A549 (cell line): ENCODE data around the gene GFM2.

ENCODE experiments used
- CHD2 ChIP-seq: fragments of 150-350 bp; IDR thresholded peaks from 2 replicates; pipeline ENCODE4 v1.6.1; 2014; ENCODE audit warnings: low read length; ENCODE audit not compliant: partially characterized antibody
- CTCF ChIP-seq: fragments of >200 bp; sonication (Bioruptor Twin); formaldehyde crosslinking; IDR thresholded peaks from 3 replicates; pipeline ENCODE4 v1.5.1; 2016
- PHF8 ChIP-seq: fragments of 200-600 bp; sonication (generic); IDR thresholded peaks from 2 replicates; pipeline ENCODE4 v1.6.1; 2016; ENCODE audit warnings: low read depth, mild to moderate bottlenecking, antibody characterized with exemption, moderate library complexity, borderline replicate concordance
- RAD21 ChIP-seq, 2 experiments: fragments of >200 bp in 1 of 2; sonication (Bioruptor Twin) in 1 of 2; formaldehyde crosslinking in 1 of 2; IDR thresholded peaks in 1 of 2; conservative IDR thresholded peaks in 1 of 2; 2 replicates in 1 of 2; 3 replicates in 1 of 2; pipeline ENCODE4 v1.6.1; 2012 to 2018; ENCODE audit warnings: inconsistent platforms in 1 of 2
- ZNF302 ChIP-seq: fragments of 250-450 bp; sonication (Bioruptor Pico); IDR thresholded peaks from 2 replicates; pipeline ENCODE4 v1.9.0; 2021; ENCODE audit warnings: inconsistent platforms, mild to moderate bottlenecking, moderate library complexity

GRCh38 chr5:74761241-74761640, 5.7 kb downstream of the GFM2 start:
- TF ChIP-seq CTCF (no peak), ZNF302 (CRISPR knock-in tag) (no peak), PHF8 (no peak), RAD21 (conservative IDR thresholded peaks at IDR 0.05 in 1 of 2, IDR thresholded peaks at IDR 0.05 in 1 of 2) (no peak), CHD2 (no peak)
